Stomach (tissue), 4 donors: ENCODE results near the gene ZNF646.

Experiments
- CTCF ChIP-seq, 7 experiments: fragments of 450-650 bp in 4 of 7; fragments of 200-600 bp in 3 of 7; sonication (generic) in 3 of 7; IDR thresholded peaks; one replicate each; pipeline ENCODE4 v1.5.1; 2016 to 2019; ENCODE audit warnings: antibody characterized with exemption in 7 of 7, control low read depth in 2 of 7, mild to moderate bottlenecking in 1 of 7
- EP300 ChIP-seq: sonication (generic); formaldehyde crosslinking; IDR thresholded peaks from one replicate; pipeline ENCODE4 v1.6.1; 2017; ENCODE audit warnings: antibody characterized with exemption
- POLR2A ChIP-seq, 4 donors: fragments of 450-650 bp; IDR thresholded peaks; one replicate each; pipeline ENCODE4 v1.6.1; 2016; ENCODE audit warnings: antibody characterized with exemption in 4 of 4, control low read depth in 2 of 4, mild to moderate bottlenecking in 1 of 4, moderate library complexity in 1 of 4
- POLR2AphosphoS5 ChIP-seq, 3 donors: sonication (generic); formaldehyde crosslinking; IDR thresholded peaks; one replicate each; pipeline ENCODE4 v1.6.1; 2016; ENCODE audit warnings: antibody characterized with exemption in 3 of 3

GRCh38 chr16:31131416-31131815 is 57.2 kb downstream of the ZNF646 start:
- no peak for TF ChIP-seq POLR2A (IDR thresholded peaks at IDR 0.05)
- no peak for TF ChIP-seq POLR2AphosphoS5 (IDR thresholded peaks at IDR 0.05)
- TF ChIP-seq CTCF (IDR thresholded peaks at IDR 0.05) = no peak
- no peak for TF ChIP-seq EP300
